NCI-H146 (cell line): ENCODE results near the gene KTN1.

Source experiments
- DNase-seq: peaks from one replicate; lab custom pipeline; 2025; lab: John Stamatoyannopoulos, UW

KTN1 gene

DNA sequence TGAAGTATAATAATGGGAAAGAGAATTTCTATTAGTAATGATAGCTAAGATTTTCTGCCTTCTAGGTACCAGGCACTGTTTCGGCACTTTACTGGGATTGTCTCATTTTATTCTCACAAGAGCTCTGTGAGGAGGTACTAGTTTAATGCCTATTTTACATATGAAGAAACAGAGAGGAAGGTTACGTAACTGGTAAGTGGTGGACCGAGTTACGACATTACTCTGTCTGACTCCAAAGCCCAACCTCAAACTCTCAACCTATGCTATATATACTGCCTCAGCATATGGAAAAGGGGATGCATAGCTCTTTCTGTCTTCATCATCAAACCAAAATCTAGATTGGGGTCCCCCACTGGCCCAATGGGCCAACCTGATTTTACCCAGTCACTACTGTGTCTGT lies 133.5 kb downstream of the KTN1 start:
- DNase-seq: no peak

DNA sequence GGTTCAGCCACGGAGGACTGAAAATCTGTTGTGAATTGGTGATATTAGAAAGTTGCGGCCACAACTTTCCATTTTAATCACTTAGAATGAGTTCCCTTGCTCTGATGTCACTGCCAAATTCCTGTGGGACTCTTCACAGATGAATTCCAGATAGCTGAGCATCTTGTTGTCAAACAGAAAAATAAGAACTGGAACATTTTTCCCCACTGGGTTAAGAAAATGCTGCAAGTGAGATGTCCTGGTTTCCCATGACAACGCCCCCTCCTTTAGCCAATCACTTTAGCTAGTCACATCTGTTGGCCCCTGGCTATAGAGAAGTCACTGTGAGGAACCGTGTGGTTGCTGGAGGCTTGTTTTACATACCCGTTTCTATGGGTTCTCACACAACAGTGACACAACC lies 135.9 kb downstream of the KTN1 start:
- no peak for DNase-seq

DNA sequence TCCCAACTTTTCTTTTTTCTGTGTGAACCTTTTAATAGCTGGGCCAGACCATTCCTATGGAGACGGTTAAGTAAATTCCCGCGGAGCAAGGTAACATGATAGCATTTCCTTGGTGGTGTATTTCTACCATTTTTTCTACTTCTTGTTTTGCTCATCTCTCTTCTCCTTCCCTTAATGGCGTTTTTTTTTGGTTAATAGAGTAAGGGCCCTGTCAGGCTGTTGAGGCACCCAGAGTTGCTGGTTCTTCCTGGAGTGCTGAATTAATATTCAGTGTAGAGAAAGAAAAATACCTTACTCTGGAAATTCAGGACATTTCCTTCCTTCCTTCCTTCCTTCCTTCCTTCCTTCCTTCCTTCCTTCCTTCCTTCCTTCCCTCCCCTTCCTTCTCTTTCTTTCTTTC lies 137.6 kb downstream of the KTN1 start:
- no peak for DNase-seq

DNA sequence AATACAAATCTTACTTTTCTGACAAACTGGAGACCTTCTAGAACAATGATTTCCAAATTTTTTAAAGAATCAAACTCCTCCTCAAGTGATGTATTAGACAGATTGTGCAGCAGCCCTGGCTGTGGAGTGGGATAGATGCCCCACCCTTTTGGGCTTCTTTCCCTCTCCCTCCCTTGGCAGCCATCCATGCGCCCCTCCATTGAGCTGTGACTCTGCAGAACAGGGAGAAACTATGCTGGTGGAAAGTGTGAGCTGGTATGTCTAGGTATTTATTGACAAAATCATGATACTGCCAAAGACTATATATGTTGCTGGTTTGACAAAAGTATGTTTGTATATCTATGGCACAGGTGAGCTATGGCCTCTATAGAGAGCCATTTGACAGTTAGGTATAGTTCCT lies 138.5 kb downstream of the KTN1 start:
- no peak for DNase-seq

DNA sequence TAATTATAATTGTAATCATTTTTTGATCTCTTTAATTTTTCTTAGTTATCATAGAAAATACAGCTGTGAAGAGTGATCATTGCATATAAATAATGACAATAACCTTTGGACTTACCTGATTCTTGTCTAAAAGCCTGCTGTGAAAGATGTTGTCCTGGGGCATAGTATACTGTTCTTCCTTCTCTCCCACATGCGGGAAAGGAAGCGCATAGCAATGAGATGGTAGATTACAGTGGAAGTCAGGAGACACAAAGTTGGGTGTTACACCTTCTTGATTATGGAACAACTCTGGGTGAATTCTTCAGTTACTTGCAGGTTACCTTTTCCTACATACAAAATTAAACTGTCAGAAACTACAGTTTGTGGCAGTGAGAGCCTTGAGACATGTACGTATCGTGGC lies 140.8 kb downstream of the KTN1 start:
- DNase-seq: no peak

DNA sequence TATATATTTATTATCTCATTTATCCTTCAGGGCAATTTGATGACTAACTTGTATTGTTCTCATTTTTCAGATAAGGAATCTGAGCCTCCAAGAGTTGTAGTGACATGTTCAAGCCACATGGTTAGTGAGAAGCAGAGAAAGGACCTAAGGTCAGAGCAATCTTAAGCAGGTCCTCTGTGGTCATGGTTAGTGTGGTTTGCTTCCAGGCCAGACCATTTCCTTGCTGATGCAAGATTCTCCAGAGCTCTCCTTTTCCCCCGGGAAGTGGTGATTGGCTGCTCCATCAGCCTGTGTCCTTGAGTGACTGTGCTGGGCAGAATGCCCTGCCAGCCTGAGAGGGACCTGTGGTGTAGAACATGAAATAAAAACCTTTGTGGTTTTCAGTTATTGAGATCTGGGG lies 141.3 kb downstream of the KTN1 start:
- no peak for DNase-seq

DNA sequence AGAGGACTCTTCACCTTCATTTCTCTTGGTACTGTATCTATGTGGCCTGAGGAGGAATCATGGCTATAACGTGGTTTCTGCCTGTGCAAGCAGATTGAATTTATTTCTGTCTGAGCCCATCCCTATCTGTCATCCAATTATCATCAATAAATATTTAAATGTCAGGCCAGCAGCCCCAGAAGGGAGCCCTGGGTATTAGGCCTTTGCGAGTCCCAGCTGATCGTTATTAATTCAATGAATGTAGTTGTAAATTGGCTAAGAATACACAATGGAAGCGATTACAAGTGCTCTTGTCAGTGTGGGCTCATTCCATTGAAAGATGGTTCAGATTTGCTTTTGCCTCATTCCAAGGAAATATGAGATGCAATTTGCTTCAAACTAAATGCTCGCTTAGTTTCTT lies 142.0 kb downstream of the KTN1 start:
- no peak for DNase-seq

DNA sequence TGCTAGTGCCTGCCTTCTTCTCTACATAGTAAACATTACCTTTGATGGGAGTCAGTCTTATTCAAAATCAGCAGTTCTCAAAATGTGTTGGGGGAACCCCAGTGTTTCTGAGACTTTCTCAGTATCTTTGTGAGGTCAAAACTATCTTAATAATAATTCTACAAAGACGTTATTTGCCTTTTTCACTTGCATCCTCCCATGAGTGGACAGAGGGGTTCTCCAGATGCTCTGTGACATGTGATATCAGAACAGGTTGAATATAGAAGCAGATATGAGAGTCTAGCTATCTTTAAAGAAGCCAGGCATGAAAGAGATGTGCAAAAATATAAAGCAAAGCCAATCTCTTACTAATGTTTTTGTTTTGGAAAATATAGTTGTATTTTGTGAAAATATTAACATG lies 144.7 kb downstream of the KTN1 start:
- no peak for DNase-seq

DNA sequence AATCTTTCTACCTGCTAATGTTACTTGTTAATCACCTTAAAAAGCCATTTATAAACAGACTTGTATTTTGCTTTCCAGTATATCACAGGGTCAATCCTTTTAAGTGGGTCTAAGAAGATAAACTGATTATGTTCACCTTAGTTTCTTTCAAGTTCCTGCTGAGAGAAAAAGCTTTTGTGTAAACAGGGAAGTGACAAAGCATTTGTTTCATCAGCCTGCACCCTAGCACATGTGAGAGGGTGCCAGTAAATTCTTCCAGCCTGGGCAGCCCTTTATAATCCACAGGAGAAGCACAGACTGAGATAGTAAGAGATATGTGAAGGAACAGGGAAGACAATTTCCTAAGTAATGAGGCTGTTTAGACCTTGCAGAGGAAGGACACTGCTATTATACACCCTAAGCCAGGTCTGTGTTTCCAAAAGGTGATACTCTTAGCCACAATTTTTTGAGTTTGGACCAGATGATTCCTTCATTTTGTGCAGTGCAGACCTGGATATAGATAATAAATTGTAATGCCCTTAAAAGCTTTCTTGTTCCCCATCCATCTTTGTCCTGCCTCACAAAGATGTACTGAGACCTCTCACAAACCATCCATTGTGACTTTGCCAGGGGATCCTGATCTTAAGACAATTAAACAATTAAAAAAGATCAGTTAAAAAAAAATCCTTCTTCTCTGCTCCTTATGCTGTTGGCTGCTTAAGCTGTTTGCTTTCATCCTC lies 150.7 kb downstream of the KTN1 start:
- peak; percentile 5 for DNase-seq

DNA sequence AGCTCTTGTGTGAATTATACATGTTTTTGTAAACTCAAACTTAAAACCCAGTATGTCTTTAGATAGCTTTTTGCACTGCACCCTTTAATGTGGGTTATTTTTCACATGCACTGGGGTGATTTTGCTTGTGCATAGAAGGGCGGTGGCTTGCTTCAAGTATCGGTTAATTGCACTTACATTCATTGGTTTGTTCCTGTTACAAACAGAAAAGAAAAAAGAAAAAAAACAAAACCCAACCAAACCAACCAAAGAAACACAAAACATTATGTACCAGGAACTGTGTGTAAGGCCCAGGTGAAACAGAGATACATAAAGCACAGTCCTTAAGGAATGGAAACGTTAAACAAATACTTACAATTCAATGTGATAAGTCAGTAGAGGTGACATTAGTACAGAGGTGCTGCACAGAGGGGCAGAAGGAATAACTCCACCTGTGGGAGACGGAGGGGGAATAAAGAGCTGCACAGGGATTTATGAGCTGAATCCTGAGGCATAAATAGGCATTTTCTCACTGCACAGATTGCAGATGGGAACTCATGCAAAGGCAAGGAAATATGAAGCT lies 151.4 kb downstream of the KTN1 start:
- DNase-seq: no peak

DNA sequence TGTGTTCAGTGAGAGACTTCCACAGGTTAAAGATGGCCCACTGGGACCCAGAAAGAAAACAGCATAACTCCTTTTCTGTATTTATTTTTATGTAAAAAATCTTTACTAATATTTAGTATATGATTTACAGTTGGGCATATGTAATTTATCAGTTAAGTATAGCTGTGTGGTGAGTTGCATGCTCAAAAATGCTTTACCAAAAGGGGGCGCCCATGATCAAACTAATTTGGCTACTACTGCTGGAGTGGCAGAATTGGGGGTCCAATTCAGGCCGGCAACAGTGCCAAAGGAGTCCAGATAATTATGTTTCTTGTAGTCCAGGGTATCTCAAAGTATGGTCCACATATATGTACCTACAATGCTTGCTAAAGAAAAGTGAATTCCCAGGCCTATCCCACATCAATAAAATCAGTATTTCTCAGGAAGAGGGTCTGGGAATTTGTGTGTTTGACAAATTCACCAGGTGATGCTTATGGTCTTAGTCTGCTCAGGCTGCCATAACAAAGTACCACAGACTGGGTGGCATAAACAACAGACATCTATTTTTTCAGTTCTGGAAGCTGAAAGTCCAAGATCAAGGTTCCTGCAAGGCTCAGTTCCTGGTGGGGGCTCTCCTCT lies 152.0 kb downstream of the KTN1 start:
- DNase-seq: peak; percentile 40

DNA sequence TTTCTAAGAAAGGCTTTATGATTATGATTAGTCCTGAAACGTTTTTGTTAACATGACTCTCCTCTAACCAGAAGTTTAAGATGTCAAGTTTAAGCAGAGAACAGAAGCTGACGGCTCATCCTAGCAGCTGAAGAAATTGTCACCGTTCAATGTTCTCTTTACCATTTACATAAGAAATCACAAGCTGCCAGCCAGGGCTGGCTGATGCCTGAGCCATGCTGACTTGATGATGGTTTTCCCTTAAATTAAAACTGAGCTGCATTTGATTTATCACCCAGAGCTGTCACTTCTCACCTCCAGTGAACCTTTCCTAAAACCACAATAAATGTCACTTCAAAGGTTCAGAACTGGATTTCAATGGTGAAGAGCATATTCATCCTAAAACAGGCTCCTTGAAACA lies 153.6 kb downstream of the KTN1 start:
- DNase-seq: no peak
